HUDEP-2 (cell line): Measurements from ENCODE around the gene RANGAP1.
"Not testable (repeated sequence)": the region's sequence is repeated elsewhere in the genome, so short reads cannot be mapped to it uniquely, and the experiment has no call there.

Experiments used
- DNase-seq, 76 experiments: peaks; one replicate each; lab custom pipeline; 2025; ENCODE audit not compliant: unreplicated experiment in 76 of 76; lab: John Stamatoyannopoulos, UW

RANGAP1 gene

DNA sequence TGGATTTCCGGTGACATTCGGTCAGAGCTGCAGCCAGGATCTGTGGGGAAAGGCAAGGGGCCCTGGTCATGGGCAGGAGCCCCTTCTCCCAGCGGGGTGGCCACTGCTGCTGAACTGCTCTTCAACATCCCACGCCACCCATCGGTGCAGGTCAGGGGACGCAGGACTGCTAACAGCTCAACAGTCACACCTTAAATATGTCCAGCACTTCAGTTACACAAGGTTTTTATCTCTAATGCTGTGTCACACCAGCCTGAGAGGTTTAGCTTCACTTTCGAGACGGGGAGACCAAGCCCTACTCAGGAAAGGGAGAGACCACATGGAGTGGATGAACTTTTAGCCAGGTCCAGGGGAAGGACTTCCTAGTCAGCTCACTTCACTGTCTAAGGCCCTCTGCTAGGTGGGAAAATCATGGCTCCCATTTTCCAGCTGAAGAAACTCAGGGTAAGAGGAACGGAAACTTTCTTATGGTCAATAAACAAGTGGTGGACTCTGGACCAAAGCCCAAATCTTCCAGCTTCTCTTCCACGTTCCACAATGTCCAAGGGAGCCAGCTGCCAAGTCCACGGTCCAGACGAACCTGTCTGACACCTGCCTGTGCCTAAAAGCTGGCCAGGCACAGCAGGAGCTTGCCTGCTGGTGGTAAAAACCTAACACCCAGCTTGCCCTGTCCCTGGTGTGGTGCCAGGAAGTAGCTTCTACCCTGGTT lies 24.3 kb downstream of the RANGAP1 start:
- DNase-seq: no peak

DNA sequence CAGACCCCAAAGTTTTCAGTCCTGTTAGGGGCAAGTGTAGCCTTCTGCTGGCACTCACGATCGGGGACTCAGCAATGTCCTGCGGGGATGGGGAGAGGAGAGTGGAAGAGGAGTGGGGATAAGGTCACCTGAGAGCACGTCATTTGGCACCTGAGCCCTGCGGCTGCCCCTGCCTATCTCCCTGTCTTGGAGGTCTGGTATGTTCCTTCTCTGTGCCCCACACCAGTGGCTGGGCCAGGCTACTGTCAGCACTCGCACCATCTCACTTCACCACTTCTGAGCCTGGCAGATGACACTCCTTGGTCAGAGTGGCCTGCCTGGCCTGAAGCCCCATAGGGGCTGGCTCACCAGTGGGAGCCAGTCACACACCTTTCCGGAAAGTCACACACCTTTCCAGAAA lies 25.1 kb downstream of the RANGAP1 start:
- DNase-seq: no peak

DNA sequence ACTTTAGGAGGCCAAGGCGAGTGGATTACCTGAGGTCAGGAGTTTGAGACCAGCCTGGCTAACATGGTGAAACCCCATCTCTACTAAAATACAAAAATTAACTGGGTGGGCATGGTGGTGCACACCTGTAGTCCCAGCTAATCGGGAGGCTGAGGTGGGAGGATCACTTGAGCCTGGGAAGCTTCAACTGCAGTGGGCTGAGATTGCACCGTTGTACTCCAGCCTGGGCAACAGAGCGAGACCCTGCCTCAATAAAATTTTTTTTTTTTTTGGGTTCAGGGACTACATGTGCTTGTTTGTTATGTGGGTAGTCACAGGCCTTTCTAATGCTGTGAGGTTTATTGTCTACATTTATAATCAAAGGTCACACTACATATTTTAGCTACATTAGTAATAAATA lies 26.2 kb downstream of the RANGAP1 start:
- not testable (repeated sequence) for DNase-seq

DNA sequence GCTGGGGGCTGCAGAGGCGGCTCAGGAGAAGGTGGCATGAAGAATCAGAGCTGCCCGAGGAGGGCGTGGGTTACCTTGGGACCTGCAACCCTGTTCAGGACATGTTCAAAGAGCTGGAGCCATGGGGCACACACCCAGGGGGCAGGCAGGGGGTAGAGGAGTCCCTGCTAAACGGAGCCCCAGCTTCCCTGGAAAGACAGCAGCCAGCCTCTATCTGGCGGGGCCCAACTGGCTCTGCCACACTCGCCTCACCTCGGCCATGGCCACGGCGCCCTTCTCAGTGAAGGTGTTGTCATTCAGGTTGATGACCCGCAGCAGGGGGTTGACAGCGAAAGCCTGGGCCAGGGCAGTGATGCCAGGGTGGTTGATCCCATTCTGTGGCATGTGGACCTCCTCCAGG lies 28.3 kb downstream of the RANGAP1 start:
- no peak for DNase-seq

DNA sequence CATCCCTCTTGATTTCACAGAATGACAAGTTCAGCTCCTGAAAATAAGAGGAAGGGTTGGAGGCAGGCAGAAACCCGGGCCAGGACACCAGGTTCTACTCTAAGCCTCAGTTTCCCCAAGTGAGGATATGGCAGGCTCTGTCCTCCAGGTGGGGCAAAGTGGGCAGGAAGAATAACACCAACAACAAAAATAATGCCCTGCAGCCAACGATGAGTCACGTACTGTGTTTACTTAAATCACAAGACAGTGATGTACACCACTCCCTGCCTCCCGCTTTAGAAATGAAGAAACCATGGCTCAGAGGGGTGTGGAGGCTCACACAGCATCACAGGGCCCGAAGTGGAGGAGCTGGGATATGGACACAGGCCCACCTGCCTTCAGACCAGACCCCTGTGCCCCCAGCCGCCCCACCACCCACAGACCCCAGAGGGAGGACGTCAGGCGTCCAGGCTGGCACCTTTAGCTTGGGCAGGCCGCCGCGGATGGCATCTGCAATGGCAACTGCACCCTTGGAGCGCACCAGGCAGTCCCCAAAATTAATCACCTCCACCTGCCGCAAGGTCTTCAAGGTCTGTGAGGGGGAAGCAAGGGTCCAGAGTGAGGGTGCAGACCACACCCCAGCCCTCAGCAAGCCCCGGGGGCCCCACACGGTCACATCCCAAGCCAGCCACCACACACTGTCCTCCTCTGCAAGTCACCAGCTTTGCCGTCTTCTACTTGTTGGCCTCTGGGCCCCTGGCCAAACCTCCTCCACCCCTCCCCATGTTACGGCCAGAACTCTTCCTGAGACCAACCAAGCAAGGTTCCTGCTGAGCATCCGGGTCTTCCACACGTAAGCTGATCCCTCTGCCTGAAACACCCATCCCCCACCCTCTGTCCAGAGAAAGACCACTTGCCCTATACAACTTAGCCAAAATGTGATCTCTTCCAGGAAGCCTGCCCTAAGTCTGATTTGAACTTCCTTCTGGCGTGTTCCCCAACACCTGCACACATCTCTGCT lies 29.4 kb downstream of the RANGAP1 start:
- DNase-seq: no peak

DNA sequence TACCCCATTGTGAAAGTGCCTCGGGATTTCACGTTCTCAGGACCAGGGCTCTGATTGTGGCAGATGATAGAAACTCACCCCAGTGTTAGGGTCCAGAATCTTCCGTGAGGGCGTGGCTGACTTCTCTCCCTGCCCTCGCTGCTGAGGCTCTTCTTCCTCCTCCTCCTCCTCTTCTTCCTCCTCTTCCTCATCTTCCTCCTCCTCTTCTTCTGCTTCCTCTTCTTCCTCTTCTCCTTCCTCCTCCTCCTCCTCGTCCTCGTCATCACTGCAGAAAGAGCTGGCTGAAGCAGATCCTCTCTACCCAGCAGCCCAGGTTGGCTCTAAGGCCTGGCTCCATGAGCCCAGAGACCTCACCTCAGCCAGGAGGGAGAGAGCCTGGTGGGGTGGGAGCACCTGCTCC lies 31.8 kb downstream of the RANGAP1 start:
- DNase-seq: no peak

DNA sequence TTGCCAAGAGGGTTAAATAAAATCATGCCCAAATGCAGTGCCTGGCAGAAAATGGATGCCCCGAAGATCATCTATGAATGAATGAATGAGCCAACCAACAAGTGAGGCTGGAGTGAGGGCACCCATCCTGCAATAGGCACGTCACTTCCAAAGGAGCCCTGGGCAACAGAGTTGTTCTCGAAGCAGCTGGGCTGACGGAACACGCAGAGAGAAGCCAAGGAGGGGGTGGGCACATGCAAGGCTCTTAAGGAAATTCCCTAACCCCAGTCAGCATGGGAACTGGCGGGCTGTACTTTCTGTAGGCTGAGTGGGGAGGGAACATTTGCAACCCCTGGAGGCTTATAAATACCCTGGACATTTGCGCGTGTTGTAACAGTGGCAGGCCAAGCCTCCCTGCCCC lies 33.6 kb downstream of the RANGAP1 start:
- DNase-seq: no peak

DNA sequence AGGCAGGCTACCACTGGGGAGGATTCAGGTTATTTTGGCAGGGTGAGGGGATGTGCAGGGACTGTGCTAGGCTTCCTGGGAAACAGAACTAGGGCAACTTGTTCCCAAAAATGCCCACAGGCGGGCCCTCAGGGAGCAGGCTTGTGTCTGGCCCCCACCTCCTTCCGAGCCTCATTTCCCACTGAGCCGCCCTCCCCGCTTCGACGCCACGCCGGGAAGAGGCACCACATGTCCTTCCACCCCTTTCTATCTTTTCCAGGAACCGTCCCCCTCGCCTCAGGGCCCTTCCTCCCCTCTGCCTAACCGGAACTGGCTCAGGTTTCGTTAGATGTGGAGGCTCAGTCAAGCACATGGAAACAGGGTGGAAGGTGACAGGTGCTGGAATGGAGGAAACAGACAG lies 35.9 kb downstream of the RANGAP1 start:
- DNase-seq: no peak

DNA sequence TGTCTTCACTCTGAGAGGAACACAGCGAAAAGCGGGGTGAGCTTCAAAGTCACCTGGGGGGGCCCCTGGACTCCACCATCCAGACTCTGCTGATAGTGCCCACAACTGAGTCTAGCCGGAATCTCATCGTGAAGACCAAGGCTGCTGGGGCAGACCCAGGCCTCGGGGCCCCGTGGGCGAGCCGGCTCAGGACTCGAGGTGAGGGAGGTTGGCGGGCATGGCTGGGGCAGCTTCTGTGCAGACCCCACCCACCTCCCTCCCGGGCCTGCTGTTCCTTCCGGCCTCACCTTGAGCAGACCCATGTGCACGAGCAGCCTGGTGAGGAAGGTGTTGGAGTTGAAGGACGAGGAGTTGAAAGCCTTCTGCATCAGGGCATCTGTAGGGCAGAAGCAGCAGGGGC lies 36.5 kb downstream of the RANGAP1 start:
- no peak for DNase-seq

DNA sequence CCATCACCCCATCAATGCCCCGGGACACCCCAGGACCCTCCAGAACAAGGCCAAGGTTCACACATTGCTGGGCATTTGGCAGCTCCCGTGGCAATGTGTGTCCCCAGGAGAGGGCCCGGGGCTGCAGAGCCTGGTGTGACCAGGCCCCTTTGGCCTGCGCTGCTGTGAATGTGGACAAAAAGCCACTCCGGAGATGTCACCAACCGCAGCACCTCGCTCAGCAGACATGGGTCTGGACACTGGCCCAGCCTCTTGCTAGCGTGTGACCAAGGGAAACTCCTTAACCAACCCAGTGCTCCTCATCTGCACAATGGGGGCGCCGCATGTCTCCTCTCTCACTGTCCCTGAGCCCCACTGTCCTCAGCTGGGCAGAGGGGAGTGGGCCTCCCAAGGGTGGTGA lies 37.2 kb downstream of the RANGAP1 start:
- no peak for DNase-seq

DNA sequence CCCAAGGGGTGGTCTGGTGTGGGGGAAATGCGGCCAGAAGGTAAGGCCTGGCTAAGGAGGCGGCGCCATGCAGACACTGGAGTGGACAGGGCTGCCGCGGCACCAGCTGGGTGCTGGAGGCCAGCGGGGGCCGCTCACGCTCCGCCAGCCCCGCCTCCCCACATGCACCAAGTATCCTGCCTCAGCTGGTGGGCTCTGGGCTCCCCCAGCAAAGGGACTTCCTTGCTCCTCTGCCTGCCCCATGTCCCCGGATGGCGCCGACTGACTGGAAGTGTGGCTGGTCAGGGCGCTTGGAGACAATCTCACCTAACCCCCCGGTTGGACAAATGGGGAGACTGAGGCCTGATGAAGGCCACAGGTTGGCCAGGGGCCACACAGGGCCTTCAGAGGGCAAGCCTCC lies 37.7 kb downstream of the RANGAP1 start:
- DNase-seq: no peak

DNA sequence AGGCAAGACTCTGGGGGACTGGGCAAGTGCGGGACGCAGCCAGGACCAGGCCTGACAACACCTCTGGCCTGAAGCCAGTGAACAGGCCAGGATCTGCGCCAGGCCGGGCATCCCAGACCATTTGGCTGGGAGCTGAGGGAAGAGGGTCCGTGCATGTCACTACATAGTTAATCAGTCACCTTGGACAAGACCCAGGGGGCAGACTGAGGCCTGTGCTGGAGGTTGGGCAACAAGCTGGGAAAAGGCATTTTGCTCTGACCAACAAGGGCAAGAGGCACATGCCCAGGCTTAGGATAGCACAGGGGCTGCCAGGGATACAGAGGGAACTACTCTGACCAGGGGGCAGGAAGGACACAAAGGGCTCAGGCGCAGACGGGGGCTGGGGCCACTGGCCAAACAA lies 38.3 kb downstream of the RANGAP1 start:
- DNase-seq: no peak

DNA sequence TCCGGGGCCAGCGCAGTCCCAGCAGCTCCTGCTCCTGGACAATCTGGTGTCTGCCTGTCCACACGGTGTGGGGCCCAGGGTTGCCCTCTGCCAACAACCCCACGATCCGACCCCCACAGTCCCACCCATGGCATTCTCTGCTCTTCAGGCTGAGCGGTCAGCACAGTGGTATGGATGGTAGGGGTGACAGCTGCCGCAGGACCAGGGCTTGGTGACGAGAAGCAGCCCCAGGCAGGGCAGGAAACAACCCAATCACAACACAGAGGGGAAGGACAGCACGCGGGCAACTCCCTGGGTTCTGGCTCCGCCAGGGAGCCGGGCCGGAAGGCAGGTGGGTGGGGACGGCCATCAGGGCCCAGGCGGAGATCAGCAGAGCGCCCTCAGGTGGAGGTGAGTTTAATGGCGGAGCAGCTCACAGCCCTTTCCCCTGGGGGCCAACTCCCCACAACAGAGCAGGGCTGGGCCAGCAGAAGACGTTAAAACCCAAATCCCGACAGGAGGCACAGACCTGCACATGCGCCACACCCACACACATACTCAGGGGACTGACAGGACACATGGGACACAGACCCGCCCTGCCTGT lies 40.0 kb downstream of the RANGAP1 start:
- no peak for DNase-seq

DNA sequence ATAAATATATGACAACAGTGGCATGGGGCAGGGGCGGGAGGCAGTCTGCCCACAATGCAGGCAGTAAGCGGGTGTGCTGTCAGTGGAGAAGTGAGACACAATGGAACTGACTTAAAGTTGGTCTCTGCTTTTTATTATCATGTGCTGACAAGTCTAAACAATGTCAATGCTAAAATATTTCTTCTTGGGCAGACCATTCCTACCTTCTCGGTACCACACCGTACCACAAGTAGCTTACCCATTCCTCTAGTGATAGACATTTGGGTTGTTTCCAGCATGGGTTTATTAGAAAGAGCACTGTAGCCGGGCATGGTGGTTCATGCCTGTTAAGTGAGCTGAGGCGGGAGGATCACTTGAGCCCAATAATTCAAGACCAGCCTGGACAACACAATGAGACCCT lies 42.6 kb downstream of the RANGAP1 start:
- no peak for DNase-seq

DNA sequence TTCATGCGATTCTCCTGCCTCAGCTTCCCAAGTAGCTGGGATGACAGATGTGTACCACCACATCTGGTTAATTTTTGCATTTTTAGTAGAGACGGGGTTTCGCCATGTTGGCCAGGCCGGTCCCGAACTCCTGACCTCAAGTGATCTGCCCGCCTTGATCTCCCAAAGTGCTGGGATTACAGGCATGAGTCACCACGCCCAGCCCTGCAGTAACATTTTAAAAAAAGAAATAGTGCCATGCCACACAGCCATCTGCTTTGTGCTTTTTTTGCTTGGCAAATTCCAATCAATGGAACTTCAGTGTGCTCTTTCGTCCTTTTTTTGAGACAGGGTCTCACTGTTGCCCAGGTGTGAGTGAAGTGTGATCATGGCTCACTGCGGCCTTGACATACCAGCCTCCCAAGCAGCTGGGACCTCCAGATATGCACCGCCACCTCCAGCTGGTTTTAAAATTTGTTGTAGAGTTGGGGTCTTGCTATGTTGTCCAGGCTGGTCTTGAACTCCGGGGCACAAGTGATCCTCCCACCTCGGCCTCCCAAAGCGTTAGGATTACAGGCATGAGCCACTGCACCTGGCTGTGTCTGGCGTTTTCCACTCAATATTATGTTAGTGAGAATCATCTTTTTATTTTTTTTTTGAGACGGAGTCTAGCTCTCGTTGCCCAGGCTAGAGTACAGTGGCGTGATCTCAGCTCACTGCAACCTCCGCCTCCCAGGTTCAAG lies 43.4 kb downstream of the RANGAP1 start:
- DNase-seq: no peak

DNA sequence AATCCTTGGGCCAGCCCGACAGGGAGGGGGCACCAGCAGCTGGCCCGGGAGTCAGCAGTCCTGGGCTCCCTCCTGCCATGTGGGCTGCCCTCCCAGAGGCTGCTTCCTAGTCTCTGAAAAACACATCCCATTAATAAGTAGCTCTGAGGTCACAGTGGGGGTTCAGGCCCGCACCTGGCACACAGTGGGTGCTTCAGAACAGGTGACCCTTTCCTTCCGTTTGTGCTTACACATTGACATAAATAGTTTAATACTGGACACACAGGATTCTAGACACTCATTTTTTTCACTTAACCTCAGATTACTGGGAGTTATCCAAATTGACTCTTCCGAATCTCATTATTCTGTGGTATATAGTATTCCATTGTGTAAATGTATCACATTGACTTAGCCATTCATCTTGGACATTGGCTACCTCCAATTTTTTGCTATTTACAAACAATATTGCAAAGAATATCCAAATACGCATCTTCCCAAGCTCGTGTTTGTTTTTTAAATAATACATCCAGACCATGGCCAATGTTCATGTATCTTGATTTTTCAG lies 44.8 kb downstream of the RANGAP1 start:
- DNase-seq: no peak

DNA sequence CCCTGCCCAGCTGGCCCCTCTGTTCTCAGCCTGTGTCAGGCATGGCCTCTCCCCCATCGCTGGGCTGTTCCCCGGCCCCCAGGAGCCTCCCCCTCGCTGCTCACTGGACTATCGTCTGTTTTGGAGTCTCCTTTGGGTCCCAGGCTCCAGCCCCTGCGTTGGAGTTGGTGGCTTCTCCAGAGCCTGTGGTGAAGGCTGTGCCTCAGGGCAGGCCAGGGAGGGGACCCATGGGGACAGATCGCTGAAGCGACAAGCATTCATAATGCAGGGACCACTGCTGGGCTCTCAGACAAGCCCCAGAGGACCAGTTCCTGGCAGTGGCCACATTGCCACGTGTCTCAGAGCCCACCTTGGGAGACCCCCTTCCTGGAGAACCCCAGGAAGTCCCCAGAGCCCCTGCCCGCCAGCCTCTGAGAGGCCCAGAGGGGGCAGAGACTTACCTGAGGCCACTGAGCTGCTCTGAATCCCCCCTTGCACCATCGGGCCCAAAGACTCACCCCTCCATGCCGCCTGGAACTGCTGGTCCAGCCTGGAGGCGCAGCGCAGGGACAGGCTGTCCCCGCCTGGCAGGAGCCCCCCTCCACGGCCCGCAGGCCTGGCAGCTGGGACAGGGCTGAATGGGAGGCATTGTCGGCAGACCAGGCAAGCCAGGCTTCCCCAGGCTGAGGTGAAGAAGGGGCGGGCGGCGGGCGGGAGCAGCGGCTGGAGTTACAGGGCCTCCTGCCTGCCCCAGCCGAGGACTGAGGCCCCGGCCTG lies 45.4 kb downstream of the RANGAP1 start, which contains the start of gene CHADL:
Gene CHADL (minus strand): TSS at position 555 of the 756 bp plus-strand sequence. CDS start 50 bp downstream, at position 505.
- no peak for DNase-seq

DNA sequence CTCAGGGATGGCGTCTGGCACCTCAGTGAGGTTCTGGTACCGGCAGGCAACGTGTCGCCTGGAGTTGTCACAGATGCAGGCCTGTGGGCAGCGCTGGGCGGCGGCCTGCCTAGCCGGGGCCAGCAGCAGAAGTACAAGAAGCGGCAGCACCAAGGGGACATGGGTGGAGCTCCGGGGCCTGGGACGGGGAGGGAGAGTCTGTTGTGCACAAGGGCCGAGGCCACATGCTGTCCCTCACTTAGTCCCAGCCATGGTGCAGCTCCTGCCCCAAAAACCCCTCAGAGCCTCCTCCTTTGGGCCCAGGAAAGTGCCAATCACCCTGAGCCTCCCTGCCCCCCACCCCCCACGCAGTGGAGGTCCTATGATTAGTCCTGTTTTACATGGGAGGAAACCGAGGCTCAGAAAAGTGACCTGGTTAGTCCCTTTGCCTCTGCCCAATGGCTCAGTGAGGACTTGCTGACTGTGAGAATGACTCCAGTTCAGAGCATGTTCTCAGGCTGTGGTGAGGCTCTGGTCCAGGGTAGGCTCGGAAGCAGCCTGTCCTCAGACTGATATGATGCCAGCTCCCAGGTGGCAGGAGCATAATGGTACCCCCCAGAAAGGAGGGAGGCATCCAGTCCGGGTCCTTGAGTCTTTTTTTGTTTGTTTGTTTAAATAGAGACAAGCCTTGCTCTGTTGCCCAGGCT lies 46.4 kb downstream of the RANGAP1 start:
- DNase-seq: no peak
